SH-SY5Y (cell line): Measurements from ENCODE around the gene DPM1.

Source experiments
- GATA2 ChIP-seq: IDR thresholded peaks from 2 replicates; pipeline ENCODE4 v1.6.1; 2011; ENCODE audit warnings: mild to moderate bottlenecking, low read depth, low read length
- GATA3 ChIP-seq: IDR thresholded peaks from 2 replicates; pipeline ENCODE4 v1.6.1; 2011; ENCODE audit warnings: low read depth, mild to moderate bottlenecking, low read length, moderate library complexity

- TF ChIP-seq GATA3 = no peak
- TF ChIP-seq GATA2 = no peak
Measured at GRCh38 chr20:51003753-51004152, 45.4 kb upstream of the DPM1 start.
